ENCODE measurements around the gene PELI3. TPM values are rescaled to one million over a fixed set of nuclear protein-coding genes. Genes with fewer than 3 reads are reported as not detected.
"Not testable (repeated sequence)": the region's sequence is repeated elsewhere in the genome, so short reads cannot be mapped to it uniquely, and the experiment has no call there.

PELI3 gene
- total RNA-seq = 14.6 and 15.7 TPM in 2 replicates

GRCh38 chr11:66466225-66467033, at the start of gene PELI3:
PELI3 (plus strand) TSS chr11:66466905; CDS start chr11:66468129, 1,224 bp downstream.
- DNase-seq (ENCODE audit: low spot score) = peak; percentile 86
- Mint-ChIP-seq H3K27ac (peak within 1 kb of the TSS; percentile 81), H3K36me3 (ENCODE audit: low read depth) (peaks cover 13% of the 10 kb centered on the region), H3K9me3 (peaks cover 18% of the 10 kb centered on the region), H3K4me3 (ENCODE audit: low read depth) (peak within 1 kb of the TSS; percentile 91), H3K4me1 (ENCODE audit: low read depth) (peaks cover 29% of the 10 kb centered on the region), H3K27me3 (ENCODE audit: low read depth) (no peaks in the 10 kb centered on the region)
- intact Hi-C loops (cut with micrococcal nuclease) = loop anchor here (1.0 kb wide), 2 partner anchors 14 to 27 kb away; partner anchors contain the start of gene DPP3

DNA sequence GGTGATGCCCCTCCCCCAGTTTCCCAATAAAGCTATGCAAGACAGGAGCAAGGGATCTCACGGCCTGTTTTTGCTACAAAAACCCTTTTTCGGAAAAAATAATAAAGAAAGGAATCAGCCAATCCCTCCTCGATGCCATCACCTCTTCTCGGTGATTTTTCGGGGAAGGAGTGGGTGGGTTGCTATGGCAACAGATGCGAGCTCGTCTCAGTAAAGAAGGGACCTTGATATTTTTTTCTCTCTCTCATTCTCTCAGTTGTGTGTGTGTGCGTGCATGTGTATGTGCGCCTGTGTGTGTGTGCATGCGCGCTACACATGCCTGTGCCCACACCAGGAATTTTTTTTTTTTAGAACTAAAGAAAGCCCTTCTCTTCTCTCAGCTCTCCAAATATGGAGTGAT, 49.7 kb upstream of the PELI3 start:
- no peak overlapping the region for H3K27ac Mint-ChIP-seq
- no peak overlapping the region for H3K4me3 Mint-ChIP-seq (ENCODE audit: low read depth)
- H3K4me1 Mint-ChIP-seq (ENCODE audit: low read depth) = peaks cover 35% of the 10 kb centered on the region
- peaks cover 25% of the 10 kb centered on the region for H3K27me3 Mint-ChIP-seq (ENCODE audit: low read depth)
- no peaks in the 10 kb centered on the region for H3K9me3 Mint-ChIP-seq
- intact Hi-C loops (cut with micrococcal nuclease) = no loop called here
- no peak for DNase-seq (ENCODE audit: low spot score)
- H3K36me3 Mint-ChIP-seq (ENCODE audit: low read depth) = no peaks in the 10 kb centered on the region

- H3K9me3 Mint-ChIP-seq = no peaks in the 10 kb centered on the region
- intact Hi-C loops (cut with micrococcal nuclease) = loop anchor here (1.0 kb wide), 1 partner anchor 21 kb away; no protein-coding TSS in a partner anchor
- peaks cover 25% of the 10 kb centered on the region for H3K27me3 Mint-ChIP-seq (ENCODE audit: low read depth)
- DNase-seq (ENCODE audit: low spot score) = peak; percentile 57
- peak overlapping the region; percentile 44 for H3K27ac Mint-ChIP-seq
- H3K36me3 Mint-ChIP-seq (ENCODE audit: low read depth) = no peaks in the 10 kb centered on the region
- peaks cover 35% of the 10 kb centered on the region for H3K4me1 Mint-ChIP-seq (ENCODE audit: low read depth)
- H3K4me3 Mint-ChIP-seq (ENCODE audit: low read depth) = peak overlapping the region; percentile 48
Measured at GRCh38 chr11:66418168-66418985, 48.3 kb upstream of the PELI3 start.

GRCh38 chr11:66418986-66419308, 47.8 kb upstream of the PELI3 start:
- peak overlapping the region; percentile 44 for H3K27ac Mint-ChIP-seq

GRCh38 chr11:66419825-66420224, 46.9 kb upstream of the PELI3 start:
- intact Hi-C loops (cut with micrococcal nuclease) = no loop called here
- Mint-ChIP-seq H3K27ac (no peak overlapping the region), H3K4me3 (ENCODE audit: low read depth) (no peak overlapping the region), H3K27me3 (ENCODE audit: low read depth) (peaks cover 21% of the 10 kb centered on the region), H3K4me1 (ENCODE audit: low read depth) (peaks cover 35% of the 10 kb centered on the region), H3K9me3 (no peaks in the 10 kb centered on the region), H3K36me3 (ENCODE audit: low read depth) (no peaks in the 10 kb centered on the region)
- DNase-seq (ENCODE audit: low spot score) = no peak

More at GRCh38 chr11:66418986-66419308, 47.8 kb upstream of the PELI3 start:
- H3K36me3 Mint-ChIP-seq (ENCODE audit: low read depth) = no peaks in the 10 kb centered on the region
- no peak for DNase-seq (ENCODE audit: low spot score)
- peaks cover 35% of the 10 kb centered on the region for H3K4me1 Mint-ChIP-seq (ENCODE audit: low read depth)
- no peaks in the 10 kb centered on the region for H3K9me3 Mint-ChIP-seq
- no peak overlapping the region for H3K4me3 Mint-ChIP-seq (ENCODE audit: low read depth)
- peaks cover 25% of the 10 kb centered on the region for H3K27me3 Mint-ChIP-seq (ENCODE audit: low read depth)
- intact Hi-C loops (cut with micrococcal nuclease) = loop anchor here (1.0 kb wide), 1 partner anchor 20 kb away; no protein-coding TSS in a partner anchor

GRCh38 chr11:66420671-66421476, 45.8 kb upstream of the PELI3 start, which contains the start of gene NPAS4:
NPAS4 (plus strand) TSS chr11:66421035; CDS start chr11:66421180, 145 bp downstream.
- DNase-seq (ENCODE audit: low spot score) = no peak
- intact Hi-C loops (cut with micrococcal nuclease) = loop anchor here (1.0 kb wide), 1 partner anchor 13 kb away; no protein-coding TSS in a partner anchor
- Mint-ChIP-seq H3K9me3 (no peaks in the 10 kb centered on the region), H3K27me3 (ENCODE audit: low read depth) (peaks cover 21% of the 10 kb centered on the region), H3K36me3 (ENCODE audit: low read depth) (no peaks in the 10 kb centered on the region), H3K27ac (no peak within 1 kb of the TSS), H3K4me3 (ENCODE audit: low read depth) (no peak within 1 kb of the TSS), H3K4me1 (ENCODE audit: low read depth) (peaks cover 31% of the 10 kb centered on the region)

DNA sequence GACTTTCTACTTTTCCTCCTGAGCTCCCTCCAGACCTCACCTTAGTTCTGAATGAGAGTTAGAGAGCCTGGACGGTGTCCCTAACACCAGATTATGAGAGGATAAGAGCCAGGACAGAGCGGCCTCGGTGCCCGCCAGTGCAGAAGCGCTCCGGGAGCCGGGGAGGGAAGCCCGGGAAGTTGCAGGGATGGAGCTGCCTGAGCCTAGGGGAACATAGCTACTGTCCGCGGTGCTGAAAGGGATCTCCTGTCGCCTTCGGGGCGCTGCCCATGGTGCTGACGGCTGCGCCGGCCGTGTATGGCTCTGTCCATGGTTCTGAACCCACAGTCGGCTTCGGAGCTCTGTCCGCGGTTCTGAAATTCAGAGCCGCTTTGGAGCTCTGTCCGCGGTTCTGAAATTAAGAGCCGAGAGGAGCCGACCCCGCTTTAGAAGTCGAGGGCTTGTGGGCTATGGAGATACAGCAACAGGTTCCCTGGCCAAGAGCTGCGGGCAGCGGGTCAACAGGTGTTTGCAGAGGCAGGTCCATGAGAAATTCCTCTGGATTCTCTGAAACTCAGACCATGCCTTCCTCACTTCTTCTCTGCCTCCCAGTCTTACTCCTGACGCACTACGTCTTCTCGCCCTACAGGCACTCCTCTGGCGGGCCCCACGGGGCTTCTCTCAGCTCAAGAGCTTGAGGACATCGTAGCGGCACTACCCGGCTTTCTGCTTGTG, 45.1 kb upstream of the PELI3 start:
- DNase-seq (ENCODE audit: low spot score) = peak; percentile 85
- Mint-ChIP-seq H3K9me3 (no peaks in the 10 kb centered on the region), H3K4me1 (ENCODE audit: low read depth) (peaks cover 27% of the 10 kb centered on the region), H3K27me3 (ENCODE audit: low read depth) (peaks cover 21% of the 10 kb centered on the region), H3K4me3 (ENCODE audit: low read depth) (no peak overlapping the region), H3K36me3 (ENCODE audit: low read depth) (no peaks in the 10 kb centered on the region), H3K27ac (no peak overlapping the region)
- intact Hi-C loops (cut with micrococcal nuclease) = loop anchor here (1.0 kb wide), 1 partner anchor 13 kb away; no protein-coding TSS in a partner anchor

GRCh38 chr11:66426314-66426713, 40.4 kb upstream of the PELI3 start:
- intact Hi-C loops (cut with micrococcal nuclease) = no loop called here
- H3K4me3 Mint-ChIP-seq (ENCODE audit: low read depth) = no peak overlapping the region
- H3K27me3 Mint-ChIP-seq (ENCODE audit: low read depth) = peaks cover 3% of the 10 kb centered on the region
- H3K4me1 Mint-ChIP-seq (ENCODE audit: low read depth) = no peaks in the 10 kb centered on the region
- DNase-seq (ENCODE audit: low spot score) = no peak
- H3K9me3 Mint-ChIP-seq = no peaks in the 10 kb centered on the region
- H3K36me3 Mint-ChIP-seq (ENCODE audit: low read depth) = peaks cover 2% of the 10 kb centered on the region
- no peak overlapping the region for H3K27ac Mint-ChIP-seq

- intact Hi-C loops (cut with micrococcal nuclease) = no loop called here
- no peak overlapping the region for H3K27ac Mint-ChIP-seq
Measured at GRCh38 chr11:66428933-66429332, 37.8 kb upstream of the PELI3 start.

GRCh38 chr11:66429983-66430602, 36.6 kb upstream of the PELI3 start:
- intact Hi-C loops (cut with micrococcal nuclease) = loop anchor here (1.0 kb wide), 2 partner anchors 9 to 22 kb away; no protein-coding TSS in a partner anchor
- Mint-ChIP-seq H3K4me1 (ENCODE audit: low read depth) (no peaks in the 10 kb centered on the region), H3K27me3 (ENCODE audit: low read depth) (no peaks in the 10 kb centered on the region), H3K9me3 (no peaks in the 10 kb centered on the region), H3K27ac (no peak overlapping the region), H3K36me3 (ENCODE audit: low read depth) (peaks cover 15% of the 10 kb centered on the region), H3K4me3 (ENCODE audit: low read depth) (no peak overlapping the region)
- DNase-seq (ENCODE audit: low spot score) = peak; percentile 57

More at GRCh38 chr11:66428933-66429332, 37.8 kb upstream of the PELI3 start:
- Mint-ChIP-seq H3K4me1 (ENCODE audit: low read depth) (no peaks in the 10 kb centered on the region), H3K27me3 (ENCODE audit: low read depth) (no peaks in the 10 kb centered on the region), H3K4me3 (ENCODE audit: low read depth) (no peak overlapping the region), H3K36me3 (ENCODE audit: low read depth) (peaks cover 11% of the 10 kb centered on the region), H3K9me3 (no peaks in the 10 kb centered on the region)
- no peak for DNase-seq (ENCODE audit: low spot score)

- H3K27me3 Mint-ChIP-seq (ENCODE audit: low read depth); H3K4me3 Mint-ChIP-seq (ENCODE audit: low read depth); H3K27ac Mint-ChIP-seq; intact Hi-C loops (cut with micrococcal nuclease); DNase-seq (ENCODE audit: low spot score); H3K4me1 Mint-ChIP-seq (ENCODE audit: low read depth); H3K9me3 Mint-ChIP-seq: not testable (repeated sequence)
- peaks cover 24% of the 10 kb centered on the region for H3K36me3 Mint-ChIP-seq (ENCODE audit: low read depth)
Measured at GRCh38 chr11:66431287-66431686, 35.4 kb upstream of the PELI3 start.

Data from activated T-helper 2 cell treated with anti-CD3 and anti-CD28 coated beads, Interferon-gamma antibody, Interleukin-2, Interleukin-4, amounts not matched to agents 10 μg/mL and 5 μg/mL and 100 μg/mL, durations not matched to agents 14 hours and 24 hours and 36 hours (primary cell).